Placental epithelial cell (primary cell): ENCODE results near the gene RHOBTB1. TPM values are rescaled to one million over a fixed set of nuclear protein-coding genes. Genes with fewer than 3 reads are reported as not detected.

ENCODE experiments used
- small RNA-seq: library from RNA; depleted of rRNA; stranded (forward); fragments of <200 nt; gene quantifications from one replicate; pipeline ENCODE3, GENCODE V24; 2012
- total RNA-seq: library from RNA; depleted of rRNA; stranded (reverse); fragments of >200 nt; gene quantifications from 2 replicates; pipeline ENCODE4 v1.2.3, GENCODE V29; 2012

Gene RHOBTB1
- 25.6 and 58.9 TPM in 2 replicates for total RNA-seq

GRCh38 chr10:60944058-60944909 lies at the start of gene RHOBTB1:
TSS of gene RHOBTB1 (minus strand) at chr10:60944185. CDS start at chr10:60911542, 32,643 bp downstream.

Small RNA genes within 50 kb of the gene (small RNA-seq; reads per million reads assigned to genes)
- gene RNU2-72P = 4.1 reads per million, percentile 89 among the genes with 10 or more reads in this experiment

Other genes starting within 250 kb of the RHOBTB1 start
- 8.6 and 16.3 TPM in 2 replicates for gene CDK1, start 165.7 kb downstream of the RHOBTB1 start, total RNA-seq